Regular cardiac myocyte (primary cell): ENCODE measurements around the gene SLC17A9. TPM values are rescaled to one million over a fixed set of nuclear protein-coding genes. Genes with fewer than 3 reads are reported as not detected.

ENCODE experiments used
- total RNA-seq: library from RNA; depleted of rRNA; stranded (reverse); fragments of >200 nt; gene quantifications from 2 replicates; pipeline ENCODE4 v1.2.3, GENCODE V29; 2014

The SLC17A9 gene, protein sequence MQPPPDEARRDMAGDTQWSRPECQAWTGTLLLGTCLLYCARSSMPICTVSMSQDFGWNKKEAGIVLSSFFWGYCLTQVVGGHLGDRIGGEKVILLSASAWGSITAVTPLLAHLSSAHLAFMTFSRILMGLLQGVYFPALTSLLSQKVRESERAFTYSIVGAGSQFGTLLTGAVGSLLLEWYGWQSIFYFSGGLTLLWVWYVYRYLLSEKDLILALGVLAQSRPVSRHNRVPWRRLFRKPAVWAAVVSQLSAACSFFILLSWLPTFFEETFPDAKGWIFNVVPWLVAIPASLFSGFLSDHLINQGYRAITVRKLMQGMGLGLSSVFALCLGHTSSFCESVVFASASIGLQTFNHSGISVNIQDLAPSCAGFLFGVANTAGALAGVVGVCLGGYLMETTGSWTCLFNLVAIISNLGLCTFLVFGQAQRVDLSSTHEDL
- total RNA-seq: 7.9 and 21.9 TPM in 2 replicates

DNA sequence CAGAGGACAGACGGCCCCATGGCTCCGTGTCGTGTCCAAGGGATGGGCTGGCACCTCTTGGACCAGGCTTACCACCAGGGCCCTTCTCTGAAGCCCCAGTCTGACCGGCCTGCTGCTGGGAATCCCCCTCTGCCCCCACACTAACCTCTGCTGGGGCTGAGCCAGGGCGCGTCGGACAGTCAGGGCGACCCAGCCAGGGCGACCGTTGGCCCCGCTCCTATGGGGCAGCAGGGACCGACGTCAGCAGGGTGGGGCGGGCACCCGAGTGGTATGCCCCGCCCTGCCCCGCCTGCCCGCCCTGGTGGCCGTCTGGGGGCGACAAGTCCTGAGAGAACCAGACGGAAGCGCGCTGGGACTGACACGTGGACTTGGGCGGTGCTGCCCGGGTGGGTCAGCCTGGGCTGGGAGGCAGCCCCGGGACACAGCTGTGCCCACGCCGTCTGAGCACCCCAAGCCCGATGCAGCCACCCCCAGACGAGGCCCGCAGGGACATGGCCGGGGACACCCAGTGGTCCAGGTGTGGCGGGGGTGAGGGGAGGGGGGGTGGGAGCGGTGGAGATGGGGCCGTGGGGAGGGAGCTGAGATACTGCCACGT lies at the start of gene SLC17A9:
Gene SLC17A9 (plus strand): TSS at position 337 of the 595 bp plus-strand sequence. CDS start 122 bp downstream, at position 459.

DNA sequence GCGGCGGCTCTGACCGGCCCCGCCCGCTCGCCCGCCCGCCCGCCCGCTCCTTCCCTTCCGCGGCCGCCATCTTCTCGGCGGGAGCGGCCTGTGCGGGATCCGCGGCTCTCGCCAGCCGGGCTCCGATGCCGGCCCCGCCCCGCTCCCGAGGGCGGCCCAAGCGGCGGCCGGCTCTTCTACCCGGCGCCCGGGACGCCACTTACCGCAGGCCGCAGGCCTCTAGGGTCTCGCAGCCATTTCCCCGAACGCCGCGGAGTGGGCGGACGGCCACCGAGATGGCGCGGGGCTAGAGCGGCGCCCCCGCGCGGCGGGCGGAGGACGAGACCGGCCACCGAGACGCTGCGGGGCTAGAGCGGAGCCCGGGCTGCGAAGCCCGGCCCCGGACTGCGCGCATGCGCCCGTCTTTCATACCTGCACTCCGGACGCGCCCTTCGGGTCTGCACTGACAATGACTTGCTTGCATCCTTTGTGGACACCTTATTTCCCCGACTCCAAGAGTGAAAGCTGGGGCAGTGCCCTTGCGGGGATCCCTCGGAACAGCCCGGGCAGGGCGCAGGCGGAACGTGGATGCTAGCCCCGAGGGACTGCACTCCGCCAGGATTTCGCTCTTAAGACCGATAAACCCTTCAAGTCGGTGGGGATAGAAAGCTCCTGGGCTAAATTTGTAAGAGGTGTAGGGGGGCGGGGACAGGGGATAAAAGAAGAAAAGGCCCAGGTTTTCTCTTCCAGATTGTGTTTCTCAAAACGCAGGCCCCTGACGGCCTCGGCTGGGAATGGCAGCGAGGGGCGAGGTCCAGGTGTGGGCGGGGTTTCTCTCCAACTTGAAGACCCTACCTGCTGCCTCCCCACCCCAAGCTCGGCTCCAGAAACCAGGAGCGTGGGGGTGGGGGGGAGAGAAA lies 26.0 kb upstream of the SLC17A9 start, which contains the start of gene DIDO1:
Gene DIDO1 (minus strand): TSS at position 277 of the 899 bp plus-strand sequence.

DNA sequence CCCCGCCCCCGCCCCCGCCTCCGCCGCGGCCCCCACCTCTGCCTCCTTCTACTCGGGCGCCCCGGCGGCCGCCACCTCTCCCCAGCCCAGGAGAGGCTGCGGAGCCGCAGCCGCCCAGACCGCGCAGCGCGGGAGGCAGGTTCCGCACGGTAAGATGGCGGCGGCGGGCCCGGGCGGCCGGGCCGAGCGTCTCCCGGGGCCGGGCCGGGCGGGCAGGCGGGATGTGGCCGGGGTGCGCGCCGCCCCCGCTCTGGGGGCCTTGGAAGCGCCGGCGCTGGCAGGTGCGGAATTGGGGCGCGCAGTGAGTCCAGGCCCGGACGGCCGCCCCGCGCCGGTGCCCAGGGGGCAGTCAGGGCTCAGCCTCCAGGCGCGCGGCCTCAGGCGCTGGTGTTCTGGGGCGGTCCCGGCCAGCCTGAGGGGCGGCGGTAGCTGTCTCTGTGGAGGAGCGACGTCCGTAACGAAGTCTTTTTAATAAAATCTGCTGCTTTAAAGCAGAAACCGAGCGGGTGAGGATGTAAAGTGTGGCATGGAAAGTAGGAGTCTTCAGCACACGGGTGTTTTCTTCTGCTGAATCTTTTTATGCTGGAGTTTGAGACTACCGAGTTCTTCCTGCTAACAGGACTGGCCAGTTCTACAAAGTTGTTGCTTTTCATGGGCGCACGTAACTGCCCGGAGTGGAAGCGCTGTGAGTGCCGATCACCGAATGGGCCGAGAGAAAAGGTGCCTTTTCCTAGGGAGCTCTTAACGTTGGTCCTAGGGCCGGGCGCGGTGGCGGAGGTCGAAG lies 14.2 kb upstream of the SLC17A9 start, which contains the start of gene GID8:
Gene GID8 (plus strand): TSS at position 43 of the 784 bp plus-strand sequence. CDS start 3,356 bp downstream, outside the sequence.

DNA sequence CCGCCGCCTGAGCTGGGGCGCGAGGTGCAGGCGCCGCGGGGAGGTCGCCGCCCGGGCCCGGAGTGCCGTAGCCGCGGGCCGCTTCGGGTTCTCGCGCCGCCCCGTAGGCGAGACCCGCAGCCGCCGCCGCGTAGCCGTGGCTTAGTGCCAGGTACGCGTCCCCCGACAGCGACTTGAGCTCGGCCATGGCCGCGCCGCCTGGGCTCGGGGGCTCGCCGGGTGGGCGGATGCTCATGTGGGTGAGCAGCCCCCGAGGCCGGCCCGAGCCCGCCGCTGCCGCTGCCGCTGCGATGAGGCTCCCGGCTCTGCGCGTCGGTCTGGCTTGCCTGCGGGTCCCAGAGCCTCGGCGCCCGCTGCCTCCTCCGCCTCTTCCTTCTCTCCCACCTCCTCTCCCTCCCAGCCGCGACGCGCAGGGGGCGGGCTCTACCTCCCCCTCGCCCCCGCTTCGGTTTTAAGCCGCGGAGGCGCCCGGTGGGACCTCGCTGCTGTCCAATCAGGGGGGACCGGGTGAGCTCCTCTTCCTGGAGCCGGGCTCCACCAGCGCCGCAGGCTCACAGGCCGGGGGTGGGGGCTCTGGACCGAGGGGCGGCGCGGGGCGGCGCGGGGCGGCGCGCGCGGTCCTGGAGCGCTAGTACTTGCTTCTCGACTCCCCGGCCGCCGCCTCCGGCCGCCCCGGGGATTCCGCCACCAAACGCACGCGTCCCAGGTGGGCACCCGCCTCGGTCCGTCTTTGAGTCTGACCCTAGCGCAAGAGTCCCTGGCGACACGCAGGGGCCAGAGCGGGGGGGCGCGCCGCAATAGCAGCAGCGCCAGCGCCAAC lies 54.2 kb downstream of the SLC17A9 start, which contains the start of gene BHLHE23:
Gene BHLHE23 (minus strand): TSS at position 425 of the 820 bp plus-strand sequence. CDS start 190 bp downstream, at position 235.

Other genes starting within 250 kb of the SLC17A9 start
- under 0.01 TPM in 2 replicates for gene NTSR1, start 243.9 kb upstream of the SLC17A9 start, total RNA-seq
- gene MRGBP, start 156.2 kb upstream of the SLC17A9 start, total RNA-seq: 17.8 and 24.3 TPM in 2 replicates
- 31.3 and 40.3 TPM in 2 replicates for gene OGFR, start 147.9 kb upstream of the SLC17A9 start, total RNA-seq
- gene COL9A3, start 135.7 kb upstream of the SLC17A9 start, total RNA-seq: under 0.01 and 0.19 TPM in 2 replicates
- gene TCFL5, start 90.9 kb upstream of the SLC17A9 start, total RNA-seq: 17.3 and 18.6 TPM in 2 replicates
- gene DIDO1, start 26.2 kb upstream of the SLC17A9 start, total RNA-seq: 32.1 and 41.8 TPM in 2 replicates
- gene GID8, start 14.6 kb upstream of the SLC17A9 start, total RNA-seq: 37.4 and 43.1 TPM in 2 replicates
- gene BHLHE23, start 54.3 kb downstream of the SLC17A9 start, total RNA-seq: not detected in 2 replicates